Neural crest cell (in vitro differentiated cells): ENCODE measurements around the gene ADAMTS7. TPM values are rescaled to one million over a fixed set of nuclear protein-coding genes. Genes with fewer than 3 reads are reported as not detected.
"Not testable (repeated sequence)": the region's sequence is repeated elsewhere in the genome, so short reads cannot be mapped to it uniquely, and the experiment has no call there.

Source experiments
- DNase-seq: peaks from one replicate; pipeline ENCODE4 v3.0.0; 2021; ENCODE audit warnings: low read depth, mixed read lengths, low spot score
- H3K27ac Mint-ChIP-seq: one replicate; pipeline ENCODE4 v1.8.0; 2021; ENCODE audit warnings: mild to moderate bottlenecking, mixed read lengths; ENCODE audit not compliant: unreplicated experiment
- H3K27me3 Mint-ChIP-seq: 2 replicates; pipeline ENCODE4 v1.8.0; 2021; ENCODE audit warnings: low read depth, mild to moderate bottlenecking, mixed read lengths
- H3K36me3 Mint-ChIP-seq: 2 replicates; pipeline ENCODE4 v1.8.0; 2021; ENCODE audit warnings: low read depth, mild to moderate bottlenecking, mixed read lengths
- H3K4me1 Mint-ChIP-seq: 2 replicates; pipeline ENCODE4 v1.8.0; 2021; ENCODE audit warnings: mixed read lengths
- H3K4me3 Mint-ChIP-seq: one replicate; pipeline ENCODE4 v1.8.0; 2021; ENCODE audit warnings: mild to moderate bottlenecking, mixed read lengths
- H3K9me3 Mint-ChIP-seq: 2 replicates; pipeline ENCODE4 v1.8.0; 2021; ENCODE audit warnings: mixed read lengths
- CTCF ChIP-seq: fragments of 200-600 bp; sonication (generic); conservative IDR thresholded peaks from 2 replicates; pipeline ENCODE4 v1.5.0; 2021; ENCODE audit warnings: antibody characterized with exemption, mild to moderate bottlenecking
- total RNA-seq: library from RNA; stranded (reverse); gene quantifications from 2 replicates; pipeline ENCODE4 v1.2.1, GENCODE V29; 2021

ADAMTS7 gene
- total RNA-seq, 1 donor from 2014 or later: 68.2 TPM

- DNase-seq: no peak
- Mint-ChIP-seq H3K27me3 (no peaks in the 10 kb centered on the region), H3K4me3 (no peak overlapping the region), H3K36me3 (no peaks in the 10 kb centered on the region), H3K4me1 (peaks cover 21% of the 10 kb centered on the region), H3K27ac (no peak overlapping the region), H3K9me3 (no peaks in the 10 kb centered on the region)
- no peak for TF ChIP-seq CTCF
These were observed 30.6 kb upstream of the ADAMTS7 start for GRCh38 chr15:78841891-78842290.

- DNase-seq: no peak
- H3K27ac Mint-ChIP-seq: no peak overlapping the region
- no peaks in the 10 kb centered on the region for H3K36me3 Mint-ChIP-seq
- H3K27me3 Mint-ChIP-seq: no peaks in the 10 kb centered on the region
- peaks cover 21% of the 10 kb centered on the region for H3K4me1 Mint-ChIP-seq
- no peak for TF ChIP-seq CTCF
- no peak overlapping the region for H3K4me3 Mint-ChIP-seq
- no peaks in the 10 kb centered on the region for H3K9me3 Mint-ChIP-seq
These were observed 30.1 kb upstream of the ADAMTS7 start for GRCh38 chr15:78841376-78841706.

- no peak for DNase-seq
- Mint-ChIP-seq H3K4me3 (no peak overlapping the region), H3K27ac (no peak overlapping the region), H3K4me1 (peaks cover 21% of the 10 kb centered on the region), H3K36me3 (no peaks in the 10 kb centered on the region), H3K27me3 (no peaks in the 10 kb centered on the region), H3K9me3 (no peaks in the 10 kb centered on the region)
- no peak for TF ChIP-seq CTCF
These were observed 29.6 kb upstream of the ADAMTS7 start for GRCh38 chr15:78840661-78841375.

- not testable (repeated sequence) for H3K27ac Mint-ChIP-seq
These were observed 27.9 kb upstream of the ADAMTS7 start for GRCh38 chr15:78839151-78839550.

GRCh38 chr15:78838489-78838888 is 27.2 kb upstream of the ADAMTS7 start:
- Mint-ChIP-seq H3K27ac (no peak overlapping the region), H3K4me1 (peaks cover 21% of the 10 kb centered on the region), H3K9me3 (no peaks in the 10 kb centered on the region), H3K4me3 (no peak overlapping the region), H3K27me3 (no peaks in the 10 kb centered on the region), H3K36me3 (no peaks in the 10 kb centered on the region)
- no peak for TF ChIP-seq CTCF
- DNase-seq: no peak

More at GRCh38 chr15:78839151-78839550, 27.9 kb upstream of the ADAMTS7 start:
- not testable (repeated sequence) for H3K36me3 Mint-ChIP-seq, H3K9me3 Mint-ChIP-seq, H3K27me3 Mint-ChIP-seq, H3K4me3 Mint-ChIP-seq, DNase-seq
- peaks cover 21% of the 10 kb centered on the region for H3K4me1 Mint-ChIP-seq

- Mint-ChIP-seq H3K36me3 (no peaks in the 10 kb centered on the region), H3K27ac (no peak overlapping the region), H3K27me3 (no peaks in the 10 kb centered on the region), H3K9me3 (no peaks in the 10 kb centered on the region), H3K4me1 (peaks cover 27% of the 10 kb centered on the region), H3K4me3 (no peak overlapping the region)
- TF ChIP-seq CTCF: no peak
- DNase-seq: no peak
These were observed 26.3 kb upstream of the ADAMTS7 start for GRCh38 chr15:78837543-78837942.
